HepG2 (cell line): ENCODE data around the gene MIGA2. TPM values are rescaled to one million over a fixed set of nuclear protein-coding genes. Genes with fewer than 3 reads are reported as not detected.

Experiments
- ATM ChIP-seq: fragments of 450-650 bp; IDR thresholded peaks from 2 replicates; pipeline ENCODE4 v1.7.1; 2017; ENCODE audit warnings: mild to moderate bottlenecking, borderline replicate concordance
- BCLAF1 ChIP-seq: fragments of 450-650 bp; IDR thresholded peaks from 2 replicates; pipeline ENCODE4 v1.6.1; 2017; ENCODE audit warnings: mild to moderate bottlenecking
- DBP ChIP-seq: sonication (generic); formaldehyde crosslinking; IDR thresholded peaks from 2 replicates; pipeline ENCODE4 v1.4.0; 2020; ENCODE audit warnings: missing genetic modification reagents; ENCODE audit errors: not compliant biosample characterization
- FOXA3 ChIP-seq: IDR thresholded peaks from 2 replicates; pipeline ENCODE4 v1.6.1; 2016; ENCODE audit warnings: missing genetic modification reagents, missing compliant biosample characterization
- FOXM1 ChIP-seq: sonication (generic); formaldehyde crosslinking; IDR thresholded peaks from 2 replicates; pipeline ENCODE4 v1.5.0; 2020; ENCODE audit warnings: missing genetic modification reagents
- GPN1 ChIP-seq: sonication (generic); formaldehyde crosslinking; IDR thresholded peaks from 2 replicates; pipeline ENCODE4 v1.5.1; 2020; ENCODE audit warnings: missing genetic modification reagents, borderline replicate concordance
- HHEX ChIP-seq: IDR thresholded peaks from 2 replicates; pipeline ENCODE4 v1.6.1; 2016; ENCODE audit warnings: control low read depth
- HNF4G ChIP-seq, 2 experiments: sonication (generic) in 1 of 2; formaldehyde crosslinking in 1 of 2; IDR thresholded peaks; 2 replicates each; pipeline versions ENCODE4 v1.4.0 to v1.6.1; 2011 to 2020; ENCODE audit warnings: borderline replicate concordance in 2 of 2, low read depth in 2 of 2, mild to moderate bottlenecking in 2 of 2, low read length in 1 of 2, missing genetic modification reagents in 1 of 2, moderate library complexity in 1 of 2
- KLF15 ChIP-seq: sonication (generic); formaldehyde crosslinking; IDR thresholded peaks from 2 replicates; pipeline ENCODE4 v1.8.1; 2023; ENCODE audit warnings: borderline replicate concordance, mild to moderate bottlenecking, inconsistent platforms, missing genetic modification reagents, mixed read lengths
- PBX3 ChIP-seq: sonication (generic); formaldehyde crosslinking; IDR thresholded peaks from 2 replicates; pipeline ENCODE4 v1.8.1; 2023; ENCODE audit warnings: missing genetic modification reagents, inconsistent platforms, borderline replicate concordance
- PCBP1 ChIP-seq: fragments of 200-400 bp; formaldehyde crosslinking; IDR thresholded peaks from 2 replicates; pipeline ENCODE4 v1.6.1; 2017; ENCODE audit warnings: mild to moderate bottlenecking, low read depth, low read length, borderline replicate concordance
- PRDM10 ChIP-seq: sonication (generic); formaldehyde crosslinking; IDR thresholded peaks from 2 replicates; pipeline ENCODE4 v1.4.0; 2020; ENCODE audit warnings: low read depth, missing genetic modification reagents
- RAD21 ChIP-seq: fragments of 450-650 bp; formaldehyde crosslinking; IDR thresholded peaks from 2 replicates; pipeline ENCODE4 v1.5.0; 2020; ENCODE audit warnings: mild to moderate bottlenecking
- SATB2 ChIP-seq: sonication (generic); formaldehyde crosslinking; IDR thresholded peaks from 2 replicates; pipeline ENCODE4 v1.5.0; 2020; ENCODE audit warnings: missing genetic modification reagents
- TAF15 ChIP-seq: fragments of 200-400 bp; formaldehyde crosslinking; IDR thresholded peaks from one replicate; pipeline ENCODE4 v1.6.1; 2018; ENCODE audit warnings: mild to moderate bottlenecking, low read depth, low read length; ENCODE audit not compliant: poor library complexity, severe bottlenecking
- TGIF2 ChIP-seq: IDR thresholded peaks from 2 replicates; pipeline ENCODE4 v1.6.1; 2016; ENCODE audit warnings: control low read depth, missing compliant biosample characterization
- ZBTB38 ChIP-seq: sonication (generic); formaldehyde crosslinking; IDR thresholded peaks from 2 replicates; pipeline ENCODE4 v1.5.1; 2020; ENCODE audit warnings: mild to moderate bottlenecking, missing genetic modification reagents
- ZFP41 ChIP-seq: sonication (generic); formaldehyde crosslinking; IDR thresholded peaks from 2 replicates; pipeline ENCODE4 v1.4.0; 2020; ENCODE audit warnings: mild to moderate bottlenecking, missing genetic modification reagents, borderline replicate concordance
- ZFP62 ChIP-seq: sonication (generic); formaldehyde crosslinking; IDR thresholded peaks from 2 replicates; pipeline ENCODE4 v1.4.0; 2020; ENCODE audit warnings: missing genetic modification reagents
- ZKSCAN1 ChIP-seq: fragments of 150-350 bp; IDR thresholded peaks from 2 replicates; pipeline ENCODE4 v1.6.1; 2014; ENCODE audit warnings: low read length
- ZNF335 ChIP-seq: sonication (generic); formaldehyde crosslinking; IDR thresholded peaks from 2 replicates; pipeline ENCODE4 v1.4.0; 2020; ENCODE audit warnings: missing genetic modification reagents
- ZNF775 ChIP-seq: sonication (generic); formaldehyde crosslinking; IDR thresholded peaks from 2 replicates; pipeline ENCODE4 v1.4.0; 2020; ENCODE audit warnings: missing genetic modification reagents, mild to moderate bottlenecking, moderate library complexity, borderline replicate concordance
- ZNF839 ChIP-seq: sonication (generic); formaldehyde crosslinking; IDR thresholded peaks from 2 replicates; pipeline ENCODE4 v1.4.0; 2020; ENCODE audit warnings: missing genetic modification reagents, mild to moderate bottlenecking, borderline replicate concordance
- polyA plus RNA-seq, 8 experiments: library from polyadenylated mRNA; depleted of rRNA in 3 of 8; stranded (reverse) in 7 of 8; unstranded in 1 of 8; fragments of >200 nt; fragmentation: Illumina TruSeq in 4 of 8; extraction: Trizol in 4 of 8; gene quantifications; 2 replicates each; pipeline versions ENCODE4 v1.2.1 to v1.2.3, GENCODE V29; 2011 to 2016; ENCODE audit warnings: low read depth in 4 of 8, missing spikeins in 1 of 8, mixed read lengths in 1 of 8; ENCODE audit not compliant: insufficient read depth in 1 of 8
- total RNA-seq, 5 experiments: library from RNA; depleted of rRNA; stranded (reverse); fragments of >200 nt; fragmentation: Illumina TruSeq; extraction: Trizol; gene quantifications; 2 replicates each; pipeline ENCODE4 v1.2.3, GENCODE V29; 2016; ENCODE audit warnings: low read depth in 1 of 5

MIGA2 gene
- total and polyA plus RNA-seq, 2 of the 13 experiments (the other 11 are each of a cell fraction or from before 2014, with no cell fraction given): 10.8 to 17.1 TPM

GRCh38 chr9:129064499-129064908 lies 28.1 kb downstream of the MIGA2 start (continued):
- TF ChIP-seq DBP (CRISPR knock-in tag) (no peak), ZFP41 (CRISPR knock-in tag) (no peak), TAF15 (no peak), GPN1 (CRISPR knock-in tag) (no peak), KLF15 (no peak), ZNF335 (CRISPR knock-in tag) (peak; percentile 48; the same call in 1 of the 2 replicates), PCBP1 (no peak), ZBTB38 (CRISPR knock-in tag) (peak; percentile 89), BCLAF1 (no peak), HHEX (CRISPR knock-in tag) (no peak), PRDM10 (CRISPR knock-in tag) (no peak), ZFP62 (CRISPR knock-in tag) (no peak), FOXM1 (CRISPR knock-in tag) (no peak), ZNF839 (CRISPR knock-in tag) (no peak), SATB2 (CRISPR knock-in tag) (no peak), ZKSCAN1 (no peak), ZNF775 (CRISPR knock-in tag) (no peak), FOXA3 (peak; percentile 73), RAD21 (no peak), TGIF2 (CRISPR knock-in tag) (no peak), HNF4G (IDR thresholded peaks at IDR 0.05; ENCODE audit: borderline replicate concordance, low read depth, low read length) (peak; percentile 81), HNF4G (CRISPR knock-in tag; IDR thresholded peaks at IDR 0.05; ENCODE audit: borderline replicate concordance, low read depth) (peak; percentile 68; the same call in 1 of the 2 replicates), PBX3 (CRISPR knock-in tag) (no peak), ATM (no peak)
